HG02852 (cell line): ENCODE measurements around the gene NET1.

Experiments
- ATAC-seq: cut with Tn5 transposase; IDR thresholded peaks from one replicate; pipeline ENCODE4 v1.9.1; 2021; ENCODE audit warnings: mild to moderate bottlenecking, moderate library complexity; ENCODE audit not compliant: unreplicated experiment

Gene NET1

GRCh38 chr10:5479481-5480161 is 67.3 kb downstream of the NET1 start:
- no peak for ATAC-seq

- ATAC-seq = no peak
Observed at GRCh38 chr10:5480162-5480941, 68.0 kb downstream of the NET1 start.

- ATAC-seq = no peak
Observed at GRCh38 chr10:5481121-5481520, 68.8 kb downstream of the NET1 start.

GRCh38 chr10:5482016-5482415 is 69.7 kb downstream of the NET1 start:
- ATAC-seq = no peak

GRCh38 chr10:5484205-5484604 is 71.8 kb downstream of the NET1 start:
- ATAC-seq = no peak

GRCh38 chr10:5485290-5485689 is 72.9 kb downstream of the NET1 start:
- no peak for ATAC-seq

GRCh38 chr10:5485948-5486852 is 73.8 kb downstream of the NET1 start:
- no peak for ATAC-seq

GRCh38 chr10:5486853-5487235 is 74.5 kb downstream of the NET1 start:
- ATAC-seq = no peak

GRCh38 chr10:5488272-5489161 is 76.2 kb downstream of the NET1 start:
- no peak for ATAC-seq

GRCh38 chr10:5490032-5490431 is 77.7 kb downstream of the NET1 start:
- ATAC-seq = no peak

GRCh38 chr10:5490698-5491464 is 78.5 kb downstream of the NET1 start:
- no peak for ATAC-seq

- ATAC-seq = no peak
Observed at GRCh38 chr10:5491477-5491876, 79.1 kb downstream of the NET1 start.

- ATAC-seq = no peak
Observed at GRCh38 chr10:5492322-5492855, 80.0 kb downstream of the NET1 start.

- ATAC-seq = no peak
Observed at GRCh38 chr10:5492929-5493576, 80.7 kb downstream of the NET1 start.

- ATAC-seq = no peak
Observed at GRCh38 chr10:5493691-5494090, 81.3 kb downstream of the NET1 start.

- no peak for ATAC-seq
Observed at GRCh38 chr10:5494611-5495010, 82.3 kb downstream of the NET1 start.

GRCh38 chr10:5496261-5497250 is 84.2 kb downstream of the NET1 start:
- no peak for ATAC-seq

GRCh38 chr10:5497289-5497688 is 84.9 kb downstream of the NET1 start:
- no peak for ATAC-seq
